Measurements from ENCODE around the gene LRTM1.

DNA sequence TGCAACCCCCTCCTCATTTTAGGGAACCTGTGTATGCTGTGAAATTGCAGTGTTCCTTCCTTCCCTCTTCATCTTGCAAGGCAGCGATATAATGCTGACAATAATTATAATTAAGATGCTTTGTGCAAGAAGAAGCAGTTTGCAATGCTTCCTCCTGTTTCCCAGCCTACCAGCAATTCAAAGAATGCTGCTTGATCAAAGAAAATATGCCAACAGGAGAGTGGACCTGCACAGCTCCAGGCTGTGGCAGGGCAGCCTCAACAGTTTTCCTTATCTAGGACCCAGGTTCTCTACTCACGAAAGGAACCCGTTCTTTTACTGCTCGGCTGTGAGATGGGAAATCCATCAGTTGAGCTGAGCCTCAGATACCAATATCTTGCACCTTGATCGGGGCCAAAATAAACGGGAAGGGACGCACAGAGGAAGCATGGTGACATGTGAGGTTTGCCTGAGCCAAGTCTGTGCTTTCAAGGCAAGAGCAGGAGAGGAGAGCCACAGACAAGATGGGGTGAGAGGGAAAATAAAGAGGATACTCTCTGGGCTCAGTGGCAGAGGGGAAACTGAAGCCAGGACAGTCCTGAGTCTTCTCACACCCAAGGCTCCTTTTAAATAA lies 22.6 kb upstream of the LRTM1 start:
- TF ChIP-seq POLR2A (IDR thresholded peaks at IDR 0.05; ENCODE audit: low read length) (no peak), GATA1 (IDR thresholded peaks at IDR 0.05; ENCODE audit: low read depth, low read length) (no peak)

Measured in erythroblast (primary cell).